ENCODE measurements around the gene MARCHF3. TPM values are rescaled to one million over a fixed set of nuclear protein-coding genes. Genes with fewer than 3 reads are reported as not detected.

Gene MARCHF3
- total and polyA plus RNA-seq, 8 donors: 2.8 to 7.5 (median 3.9) TPM

GRCh38 chr5:126888175-126888574 lies 142.2 kb downstream of the MARCHF3 start:
- H3K27me3 ChIP-seq: no peaks in the 10 kb centered on the region
- TF ChIP-seq, protein P1, sequence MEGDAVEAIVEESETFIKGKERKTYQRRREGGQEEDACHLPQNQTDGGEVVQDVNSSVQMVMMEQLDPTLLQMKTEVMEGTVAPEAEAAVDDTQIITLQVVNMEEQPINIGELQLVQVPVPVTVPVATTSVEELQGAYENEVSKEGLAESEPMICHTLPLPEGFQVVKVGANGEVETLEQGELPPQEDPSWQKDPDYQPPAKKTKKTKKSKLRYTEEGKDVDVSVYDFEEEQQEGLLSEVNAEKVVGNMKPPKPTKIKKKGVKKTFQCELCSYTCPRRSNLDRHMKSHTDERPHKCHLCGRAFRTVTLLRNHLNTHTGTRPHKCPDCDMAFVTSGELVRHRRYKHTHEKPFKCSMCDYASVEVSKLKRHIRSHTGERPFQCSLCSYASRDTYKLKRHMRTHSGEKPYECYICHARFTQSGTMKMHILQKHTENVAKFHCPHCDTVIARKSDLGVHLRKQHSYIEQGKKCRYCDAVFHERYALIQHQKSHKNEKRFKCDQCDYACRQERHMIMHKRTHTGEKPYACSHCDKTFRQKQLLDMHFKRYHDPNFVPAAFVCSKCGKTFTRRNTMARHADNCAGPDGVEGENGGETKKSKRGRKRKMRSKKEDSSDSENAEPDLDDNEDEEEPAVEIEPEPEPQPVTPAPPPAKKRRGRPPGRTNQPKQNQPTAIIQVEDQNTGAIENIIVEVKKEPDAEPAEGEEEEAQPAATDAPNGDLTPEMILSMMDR (IDR thresholded peaks at IDR 0.05): no peak
- H3K4me3 ChIP-seq: no peak overlapping the region
- WGBS, 2 donors: 66 to 69% methylated on average over 1 of the region's 1 CpG
- intact Hi-C loops (cut with DNase I): no loop called here
- ATAC-seq (no peak), FAIRE-seq (no peak), DNase-seq (no peak)
- H3K9me3 ChIP-seq: no peaks in the 10 kb centered on the region
- H3K27ac ChIP-seq: no peak overlapping the region
- H3K4me1 ChIP-seq: no peaks in the 10 kb centered on the region
- H3K36me3 ChIP-seq: no peaks in the 10 kb centered on the region

GRCh38 chr5:126884269-126884819 lies 146.0 kb downstream of the MARCHF3 start:
- H3K4me1 ChIP-seq: no peaks in the 10 kb centered on the region
- DNase-seq: no peak
- ATAC-seq: peak in 3 of 4 donors; percentile 32 to 43 (median 36)
- H3K36me3 ChIP-seq: no peaks in the 10 kb centered on the region
- H3K27me3 ChIP-seq: no peaks in the 10 kb centered on the region
- H3K4me3 ChIP-seq: no peak overlapping the region
- TF ChIP-seq, protein P1 (IDR thresholded peaks at IDR 0.05): no peak
- intact Hi-C loops (cut with DNase I): no loop called here
- 46% methylated on average over 5 of the region's 5 CpGs for WGBS, 2 donors
- no peaks in the 10 kb centered on the region for H3K9me3 ChIP-seq
- H3K27ac ChIP-seq: no peak overlapping the region
- FAIRE-seq: no peak

DNA sequence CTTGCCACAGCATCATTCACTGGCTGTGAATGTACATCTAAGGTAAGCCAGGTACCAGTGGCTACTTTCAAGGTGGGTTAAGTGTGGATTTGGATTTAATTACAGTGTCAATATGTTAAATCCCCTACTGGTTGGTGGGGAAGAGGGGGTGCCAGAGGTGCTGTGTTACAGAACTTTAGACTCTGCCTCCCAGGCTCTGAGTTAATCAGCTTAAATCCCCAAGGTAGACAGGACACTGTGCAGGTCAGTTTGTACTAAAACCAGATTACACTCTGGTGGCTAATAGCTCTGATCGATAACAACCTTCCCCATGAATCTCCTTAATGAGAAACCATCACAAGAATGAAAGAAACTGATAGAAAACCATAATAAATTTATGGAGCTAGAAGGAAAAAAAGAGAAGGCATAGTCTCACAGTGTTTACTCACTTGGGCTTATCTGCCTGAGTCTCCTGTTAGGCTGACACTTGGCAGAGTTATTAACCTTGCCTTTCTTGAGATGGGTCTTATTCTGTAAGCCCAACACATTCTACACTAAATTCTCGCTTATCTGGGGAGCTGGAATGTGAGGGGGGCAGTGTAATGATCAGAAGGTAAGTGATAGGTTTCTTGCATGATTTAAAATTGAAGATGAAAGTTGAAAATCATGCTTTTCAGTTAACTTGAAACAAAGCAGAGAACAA lies 146.7 kb downstream of the MARCHF3 start:
- FAIRE-seq: no peak
- Histone ChIP-seq H3K27me3 (no peaks in the 10 kb centered on the region), H3K4me1 (no peaks in the 10 kb centered on the region), H3K36me3 (no peaks in the 10 kb centered on the region), H3K27ac (no peak overlapping the region), H3K4me3 (no peak overlapping the region), H3K9me3 (no peaks in the 10 kb centered on the region)
- intact Hi-C loops (cut with DNase I): no loop called here
- 28 to 37% methylated on average over 2 of the region's 2 CpGs for WGBS, 2 donors
- ATAC-seq: no peak
- TF ChIP-seq, protein P1 (IDR thresholded peaks at IDR 0.05): no peak
- no peak for DNase-seq

DNA sequence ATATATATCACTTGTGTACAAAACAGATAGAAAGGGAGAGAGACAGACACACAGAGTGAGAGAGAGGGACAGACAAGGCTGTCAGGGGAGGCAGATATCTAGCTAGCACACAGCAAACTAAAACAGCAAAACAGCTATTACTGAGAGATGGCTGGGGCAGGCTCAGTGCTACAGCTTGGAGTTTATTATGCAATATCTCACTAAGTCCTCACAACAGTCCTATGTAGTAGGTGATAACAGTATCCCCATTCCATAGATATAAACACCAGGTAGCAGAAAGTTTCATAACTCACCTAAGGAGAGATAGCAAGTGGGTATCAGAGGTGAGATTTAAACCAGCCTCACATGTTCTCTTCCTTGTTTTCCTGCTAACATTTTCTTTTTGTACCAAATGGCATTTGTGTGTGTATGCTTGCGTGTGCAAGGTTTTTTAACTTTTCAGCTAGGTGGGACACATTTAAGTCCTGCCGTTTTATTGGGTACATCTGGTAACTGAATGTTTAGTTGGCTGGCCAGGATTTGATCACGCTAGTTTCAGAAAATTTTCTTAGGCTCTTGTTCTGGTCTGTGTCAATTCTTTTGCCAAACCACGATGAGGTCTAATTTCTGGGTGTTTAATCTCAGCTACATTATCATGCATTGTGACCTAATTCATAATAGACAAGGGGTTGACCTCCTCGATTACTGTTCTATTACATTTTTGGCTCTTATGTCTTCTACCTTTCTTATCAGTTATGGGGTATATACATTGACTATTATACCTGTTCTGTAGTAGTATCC lies 148.3 kb downstream of the MARCHF3 start:
- Histone ChIP-seq H3K27ac (no peak overlapping the region), H3K9me3 (no peaks in the 10 kb centered on the region), H3K36me3 (no peaks in the 10 kb centered on the region), H3K4me3 (no peak overlapping the region), H3K4me1 (no peaks in the 10 kb centered on the region), H3K27me3 (no peaks in the 10 kb centered on the region)
- ATAC-seq (no peak), FAIRE-seq (no peak), DNase-seq (no peak)
- WGBS, 2 donors: 85 to 94% methylated on average over 5 of the region's 5 CpGs
- TF ChIP-seq, protein P1 (IDR thresholded peaks at IDR 0.05): no peak
- intact Hi-C loops (cut with DNase I): no loop called here

All from pancreas (tissue), 10 donors.